ENCODE measurements around the gene ZNF441.
"Not testable (repeated sequence)": the region's sequence is repeated elsewhere in the genome, so short reads cannot be mapped to it uniquely, and the experiment has no call there.

ZNF441 gene

DNA sequence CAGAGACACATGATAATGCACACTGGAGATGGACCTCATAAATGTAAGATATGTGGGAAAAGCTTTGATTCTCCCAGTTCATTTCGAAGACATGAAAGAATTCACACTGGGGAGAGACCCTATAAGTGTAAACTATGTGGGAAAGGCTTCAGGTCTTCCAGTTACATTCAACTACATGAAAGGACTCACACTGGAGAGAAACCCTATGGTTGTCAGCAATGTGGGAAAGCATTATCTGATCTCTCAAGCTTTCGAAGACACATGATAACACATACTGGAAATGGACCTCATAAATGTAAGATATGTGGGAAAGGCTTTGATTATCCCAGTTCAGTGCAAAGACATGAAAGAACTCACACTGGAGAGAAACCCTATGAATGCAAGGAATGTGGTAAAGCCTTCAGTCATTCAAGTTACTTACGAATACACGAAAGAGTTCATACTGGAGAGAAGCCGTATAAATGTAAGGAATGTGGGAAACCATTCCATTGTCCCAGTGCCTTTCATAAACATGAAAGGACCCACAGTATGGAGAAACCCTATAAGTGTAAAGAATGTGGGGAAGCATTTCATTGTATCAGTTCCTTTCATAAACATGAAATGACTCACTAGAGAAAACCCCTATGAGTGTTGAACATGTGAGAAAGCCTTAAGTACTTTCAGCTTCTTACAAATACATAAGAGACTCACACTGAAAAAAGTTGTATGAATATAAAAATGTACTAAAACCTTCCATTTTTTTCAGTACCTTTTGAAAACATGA is 14.7 kb downstream of the ZNF441 start:
- no peak for DNase-seq

- DNase-seq, result no peak
These were observed 17.0 kb downstream of the ZNF441 start for GRCh38 chr19:11783767-11784166.

GRCh38 chr19:11784356-11784755 is 17.6 kb downstream of the ZNF441 start:
- no peak for DNase-seq

DNA sequence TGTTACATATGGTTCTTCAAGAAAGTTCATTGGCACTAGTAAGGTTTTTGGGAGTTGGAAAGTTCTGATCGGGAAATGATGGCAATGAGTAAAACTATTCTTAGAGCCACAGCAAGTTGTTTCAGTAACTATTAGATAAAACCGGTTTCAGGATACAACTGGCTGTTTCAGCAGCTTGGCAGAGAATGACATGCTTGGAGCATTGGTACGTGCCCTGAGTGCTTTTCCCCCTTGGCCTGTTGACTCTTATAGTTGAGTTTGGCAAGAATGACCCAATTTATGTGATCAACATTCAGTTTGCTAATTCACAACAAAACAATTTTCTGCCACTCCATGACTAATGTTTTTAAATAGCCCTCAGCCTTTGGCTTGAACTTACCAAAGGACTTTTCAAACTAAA is 20.7 kb downstream of the ZNF441 start:
- DNase-seq, result no peak

DNA sequence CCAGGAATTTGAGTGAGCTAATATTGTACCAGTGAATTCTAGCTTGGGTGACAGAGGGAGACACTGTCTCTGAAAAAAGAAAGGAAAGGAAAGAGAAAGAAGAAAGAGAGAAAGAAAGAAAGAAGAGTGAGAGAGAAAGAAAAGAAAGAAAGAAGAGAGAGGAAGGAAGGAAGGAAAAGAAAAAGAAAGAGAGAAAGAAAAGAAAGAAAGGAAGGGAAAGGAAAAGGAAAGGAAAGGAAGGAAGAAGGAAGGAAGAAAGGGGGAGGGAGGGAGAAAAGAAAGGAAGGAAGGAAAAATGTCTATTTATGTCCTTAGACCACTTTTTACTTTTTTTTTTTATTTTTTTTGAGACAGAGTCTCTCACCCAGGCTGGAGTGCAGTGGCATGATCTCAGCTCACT is 26.1 kb downstream of the ZNF441 start:
- no peak for DNase-seq

GRCh38 chr19:11797491-11797890 is 30.7 kb downstream of the ZNF441 start:
- DNase-seq, result peak; percentile 68

DNA sequence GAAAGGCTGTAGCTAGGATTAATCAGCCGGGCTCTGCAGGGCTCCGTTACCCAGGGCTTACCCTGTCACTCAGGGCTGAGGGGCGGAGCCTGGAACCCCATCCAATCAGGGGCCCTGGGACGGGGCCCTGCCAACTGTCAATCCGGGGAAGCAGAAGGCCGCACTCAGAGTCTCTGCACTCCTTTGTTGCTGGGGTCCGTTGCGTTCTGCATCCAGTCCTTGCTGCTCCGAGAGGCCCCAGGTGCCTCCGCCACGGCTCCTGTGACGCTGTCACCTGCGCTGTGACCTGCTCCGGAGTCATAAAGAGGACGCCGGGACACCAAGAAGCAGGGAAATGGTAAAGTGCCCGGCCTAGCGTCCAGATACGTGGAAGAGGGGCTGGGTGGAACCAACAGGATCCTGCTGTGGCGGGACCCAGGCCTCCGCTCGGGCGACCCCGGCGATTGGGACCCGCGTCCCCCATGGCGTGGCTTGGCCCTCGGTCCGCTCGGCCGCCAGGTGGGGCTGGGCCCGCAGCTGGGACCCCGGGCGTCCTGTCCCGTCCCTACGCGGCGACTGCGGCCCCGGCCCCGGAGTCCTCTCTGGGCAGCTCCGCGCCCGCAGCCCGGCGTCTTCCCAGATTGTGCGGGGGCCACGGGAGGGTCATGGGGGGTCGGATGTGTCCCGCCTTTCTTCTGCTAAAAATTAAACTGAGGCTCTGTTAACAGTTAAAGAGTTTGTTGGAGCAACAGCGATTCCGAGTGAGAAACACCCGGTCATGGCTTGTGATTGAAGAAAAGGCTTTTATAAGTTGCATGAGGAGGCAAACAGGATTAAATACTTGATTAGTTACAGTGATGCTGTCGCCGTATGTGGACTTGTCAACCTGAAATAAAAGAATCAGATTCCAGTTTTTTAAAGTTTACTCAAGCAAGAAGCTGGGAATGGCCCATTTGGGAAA is 31.9 kb downstream of the ZNF441 start, which contains the start of gene ZNF491:
Gene ZNF491, plus strand, starts transcription at position 133 of the 940 bp plus-strand sequence. CDS start 7,431 bp downstream, outside the sequence.
- peak; percentile 81 for DNase-seq

GRCh38 chr19:11806354-11807098 is 39.7 kb downstream of the ZNF441 start:
- no peak for DNase-seq

DNA sequence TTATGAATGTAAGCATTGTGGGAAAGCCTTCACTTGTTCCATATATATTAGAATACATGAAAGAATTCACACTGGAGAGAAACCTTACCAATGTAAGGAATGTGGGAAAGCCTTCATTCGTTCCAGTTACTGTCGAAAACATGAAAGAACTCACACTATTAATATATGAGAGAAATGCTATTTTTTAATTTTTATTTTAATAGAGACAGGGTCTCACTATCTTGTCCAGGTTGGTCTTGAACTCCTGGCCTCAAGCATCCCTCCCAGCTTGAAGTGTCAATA is 40.2 kb downstream of the ZNF441 start:
- DNase-seq, result no peak

DNA sequence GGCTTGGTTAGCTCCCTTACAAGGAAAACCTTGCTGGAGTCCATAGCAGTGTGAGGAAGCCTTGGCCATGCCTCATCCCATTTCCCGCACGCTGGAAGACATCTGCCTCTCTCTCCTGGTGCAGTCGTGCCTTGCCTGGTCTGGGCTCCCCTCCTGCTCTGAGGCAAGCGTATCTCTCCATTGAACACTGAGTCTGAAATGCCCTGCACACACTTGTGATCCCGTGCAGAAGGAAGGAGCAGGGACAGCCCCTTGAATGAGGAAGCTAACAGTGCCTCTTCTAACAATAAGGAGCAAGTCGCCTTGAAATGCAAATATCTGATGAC is 46.9 kb downstream of the ZNF441 start:
- no peak for DNase-seq

- peak; percentile 82 for DNase-seq
These were observed 47.4 kb downstream of the ZNF441 start, which contains the start of gene ZNF440 for GRCh38 chr19:11814029-11814699. Gene ZNF440, plus strand, starts transcription at chr19:11814273. Its CDS starts 175 bp downstream, at chr19:11814448.

GRCh38 chr19:11814700-11815035 is 47.9 kb downstream of the ZNF441 start:
- DNase-seq, result no peak

GRCh38 chr19:11821474-11822109 is 54.8 kb downstream of the ZNF441 start:
- DNase-seq, result no peak

DNA sequence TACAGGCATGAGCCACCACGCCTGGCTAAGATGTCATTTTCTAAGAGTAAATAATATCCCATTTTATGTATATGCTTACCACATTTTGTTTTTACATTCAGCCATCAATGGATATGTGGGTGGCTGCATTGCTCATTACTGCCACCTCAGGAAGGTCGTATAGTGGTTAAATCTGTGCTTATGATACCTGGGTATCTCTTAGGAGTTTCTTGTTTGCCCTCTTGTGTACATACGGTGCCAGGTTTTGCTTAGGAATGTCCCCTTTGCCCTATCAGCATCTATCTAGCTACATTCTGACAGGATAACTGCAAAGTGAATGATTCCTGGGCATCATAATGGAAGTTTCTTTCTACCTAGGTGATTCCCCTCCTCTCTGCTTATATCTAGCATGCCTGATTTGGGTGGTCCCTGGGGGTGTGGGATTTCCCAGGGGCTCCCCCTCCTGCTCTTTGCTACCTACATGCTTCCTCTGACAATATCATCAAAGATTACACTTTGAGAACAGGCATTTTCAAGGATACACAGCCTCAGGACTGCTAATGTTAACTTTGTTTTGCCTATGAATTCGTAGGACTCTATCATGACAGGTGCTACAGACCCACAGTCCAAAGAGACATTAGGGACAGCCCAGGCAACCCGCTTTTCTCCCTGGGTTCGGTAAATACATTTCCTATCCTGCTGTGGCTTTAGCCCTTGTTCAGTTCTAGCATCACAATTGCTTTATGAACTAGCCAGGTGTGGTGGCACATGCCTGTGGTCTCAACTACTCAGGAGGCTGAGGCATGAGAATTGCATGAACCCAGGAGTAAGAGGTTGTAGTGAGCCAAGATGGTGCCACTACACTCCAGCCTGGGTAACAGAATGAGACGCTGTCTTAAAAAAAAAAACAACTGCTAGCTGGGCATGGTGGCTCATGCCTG is 62.4 kb downstream of the ZNF441 start:
- not testable (repeated sequence) for DNase-seq

- no peak for DNase-seq
These were observed 65.6 kb downstream of the ZNF441 start for GRCh38 chr19:11832253-11832912.

- no peak for DNase-seq
These were observed 66.7 kb downstream of the ZNF441 start for GRCh38 chr19:11833541-11833940.

All from activated T-cell treated with anti-CD3 and anti-CD28 coated beads, Interleukin-2, amount 50 U/mL, for 1 hour (primary cell).